HUES64 (cell line): ENCODE measurements around the gene FAM241B.

Experiments
- H3K27ac ChIP-seq: 2 replicates; pipeline ENCODE4 v1.7.0; 2013; ENCODE audit warnings: low read depth, low read length, inconsistent platforms
- H3K27me3 ChIP-seq: 2 replicates; pipeline ENCODE4 v1.6.1; 2013; ENCODE audit warnings: mild to moderate bottlenecking, low read length; ENCODE audit not compliant: insufficient read depth
- H3K36me3 ChIP-seq: 2 replicates; pipeline ENCODE4 v1.6.1; 2013; ENCODE audit warnings: mild to moderate bottlenecking, low read length; ENCODE audit not compliant: insufficient read depth
- H3K4me1 ChIP-seq: 2 replicates; pipeline ENCODE4 v1.6.1; 2013; ENCODE audit warnings: mild to moderate bottlenecking, low read length, moderate library complexity; ENCODE audit not compliant: insufficient read depth
- H3K4me3 ChIP-seq: 2 replicates; pipeline ENCODE4 v1.5.1; 2013; ENCODE audit warnings: mild to moderate bottlenecking, low read length, moderate library complexity
- H3K9ac ChIP-seq: 2 replicates; pipeline ENCODE4 v1.6.1; 2013; ENCODE audit warnings: mild to moderate bottlenecking, low read depth, low read length
- H3K9me3 ChIP-seq: 2 replicates; pipeline ENCODE4 v1.6.1; 2013; ENCODE audit warnings: low read depth, low read length; ENCODE audit not compliant: insufficient read depth
- WGBS: fragments of 150-250, 120-280 bp; methylation state at CpG from one replicate; pipeline ENCODE4 v1.1.7; 2013; ENCODE audit warnings: missing lambda C conversion rate; 5-methylcytosine and 5-hydroxymethylcytosine counted together

Gene FAM241B

DNA sequence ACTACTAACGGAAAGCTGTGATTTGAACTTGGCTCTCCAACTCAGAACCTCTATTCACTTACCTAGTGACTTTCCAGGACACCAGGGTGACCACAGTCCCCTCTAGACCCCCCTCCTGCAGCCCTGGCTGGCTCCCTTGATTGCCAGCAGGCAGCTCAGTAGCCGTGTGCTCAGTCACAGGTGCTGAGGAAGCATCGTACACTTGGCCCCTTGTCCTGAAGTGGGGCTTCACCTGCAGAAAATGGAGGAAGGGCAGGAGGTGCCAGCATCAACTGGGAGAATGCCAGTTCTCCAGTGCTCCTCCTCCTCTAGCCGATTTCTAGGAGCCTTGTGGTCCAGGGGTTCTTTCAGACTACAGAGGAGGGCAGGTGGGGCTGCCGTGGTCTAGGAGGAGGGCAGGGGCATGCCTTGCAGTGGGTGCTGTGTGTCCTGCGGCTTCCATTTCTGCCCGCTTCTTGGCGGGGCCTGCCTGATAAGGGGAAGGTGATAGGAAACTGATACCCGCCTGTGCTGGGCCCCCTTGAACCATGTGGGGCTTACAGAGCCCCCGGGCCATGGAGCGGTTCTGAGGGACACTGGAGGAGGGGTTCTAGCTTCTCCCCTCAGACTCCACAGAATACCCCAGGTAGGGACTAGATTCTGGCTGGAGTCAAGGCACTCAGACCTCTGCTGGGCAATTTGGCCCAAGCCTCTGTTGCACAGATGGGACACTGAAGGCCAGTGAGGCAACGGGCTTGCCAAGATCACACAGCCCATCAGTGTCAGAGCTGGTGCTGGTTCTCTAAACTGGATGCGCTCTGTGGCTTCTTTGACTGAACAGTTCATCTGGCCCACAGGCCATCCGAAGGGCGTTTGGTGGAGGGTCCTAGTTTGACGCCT lies 14.0 kb downstream of the FAM241B start:
- Histone ChIP-seq H3K27ac (no peak overlapping the region), H3K4me1 (peaks cover 13% of the 10 kb centered on the region; the same call in 1 of the 2 replicates), H3K36me3 (no peaks in the 10 kb centered on the region), H3K9me3 (no peaks in the 10 kb centered on the region), H3K9ac (no peak overlapping the region), H3K27me3 (no peaks in the 10 kb centered on the region), H3K4me3 (no peak overlapping the region)
- WGBS: 81% methylated on average over 16 of the region's 16 CpGs

DNA sequence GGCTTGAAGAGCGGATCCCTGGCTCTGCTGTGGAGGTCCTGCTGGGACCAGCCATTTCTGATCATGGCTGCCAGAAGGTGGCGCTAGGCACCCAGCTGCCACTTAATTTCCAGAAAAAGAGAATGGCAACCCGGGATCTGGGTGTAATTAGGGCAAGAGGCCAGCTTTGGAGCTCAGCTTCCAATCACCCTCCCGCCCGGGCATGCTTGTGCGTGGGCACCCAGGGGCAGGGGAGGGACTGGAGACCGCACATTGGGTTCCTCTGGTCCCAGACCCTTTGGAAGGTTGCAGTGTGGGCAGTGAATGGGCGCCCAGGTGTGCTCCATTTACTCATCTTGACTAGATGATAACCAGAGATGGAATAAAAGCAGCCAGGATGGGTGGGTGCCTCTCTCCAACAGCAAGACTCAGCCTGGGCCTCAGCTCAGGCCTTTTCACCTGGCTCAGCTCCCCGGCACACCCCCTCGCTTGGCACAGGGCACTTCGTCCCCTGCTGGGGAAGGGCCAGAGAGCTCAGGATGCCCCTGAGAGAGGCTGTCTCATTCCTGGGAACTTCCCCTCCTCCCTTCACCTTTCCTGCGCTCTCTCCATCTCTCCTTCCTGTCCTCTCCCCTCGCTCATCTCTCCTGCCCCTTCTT lies 14.7 kb downstream of the FAM241B start:
- Histone ChIP-seq H3K4me3 (no peak overlapping the region), H3K27ac (no peak overlapping the region), H3K9ac (no peak overlapping the region), H3K4me1 (peaks cover 13% of the 10 kb centered on the region; the same call in 1 of the 2 replicates), H3K9me3 (no peaks in the 10 kb centered on the region), H3K36me3 (no peaks in the 10 kb centered on the region), H3K27me3 (no peaks in the 10 kb centered on the region)
- WGBS: 49% methylated on average over 13 of the region's 13 CpGs

DNA sequence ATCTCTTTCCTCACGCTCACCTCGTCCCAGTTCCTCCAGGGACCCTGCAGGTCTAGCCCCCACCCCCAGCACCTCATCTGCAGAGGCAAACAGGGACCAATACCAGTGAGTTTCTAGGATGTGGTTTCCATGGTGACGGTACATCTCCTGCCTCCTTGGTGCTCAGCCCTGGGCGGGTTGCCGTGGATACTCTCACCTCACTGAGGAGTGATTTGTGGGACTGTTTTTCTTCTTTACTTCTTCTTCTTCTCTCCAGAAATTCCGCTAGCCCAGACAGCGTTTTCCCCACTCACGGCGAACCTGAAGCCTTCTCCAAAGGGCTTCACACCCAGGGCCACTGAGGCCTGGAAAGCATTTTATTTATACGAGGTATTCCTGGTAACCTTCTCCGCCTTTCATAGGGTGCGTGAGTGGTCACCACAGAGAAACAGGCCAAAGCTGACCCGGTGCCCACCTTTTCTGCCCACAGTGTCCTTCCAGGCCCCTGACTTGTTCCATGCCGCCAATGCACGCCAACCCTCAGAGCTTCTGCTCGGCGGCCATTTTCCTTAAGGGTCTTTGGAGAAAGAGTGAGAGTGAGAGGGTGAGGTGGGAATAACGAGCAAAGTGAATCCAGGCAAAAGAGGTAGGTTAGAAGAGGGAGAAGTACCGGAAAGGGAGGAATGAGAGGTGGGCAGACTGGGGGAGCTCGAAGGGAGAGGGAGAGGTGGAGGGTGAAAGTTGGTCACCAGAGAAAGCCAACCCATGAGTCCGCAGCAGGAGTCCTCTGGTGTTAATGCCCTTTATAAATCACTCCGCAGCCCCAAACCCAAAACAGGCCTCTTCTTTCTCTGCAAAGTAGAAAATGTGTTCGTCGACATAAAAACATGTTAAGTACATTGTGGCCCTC lies 15.5 kb downstream of the FAM241B start:
- Histone ChIP-seq H3K9me3 (no peaks in the 10 kb centered on the region), H3K9ac (no peak overlapping the region), H3K27ac (no peak overlapping the region), H3K4me3 (no peak overlapping the region), H3K4me1 (peaks cover 13% of the 10 kb centered on the region; the same call in 1 of the 2 replicates), H3K27me3 (no peaks in the 10 kb centered on the region), H3K36me3 (no peaks in the 10 kb centered on the region)
- 83% methylated on average over 20 of the region's 24 CpGs for WGBS

DNA sequence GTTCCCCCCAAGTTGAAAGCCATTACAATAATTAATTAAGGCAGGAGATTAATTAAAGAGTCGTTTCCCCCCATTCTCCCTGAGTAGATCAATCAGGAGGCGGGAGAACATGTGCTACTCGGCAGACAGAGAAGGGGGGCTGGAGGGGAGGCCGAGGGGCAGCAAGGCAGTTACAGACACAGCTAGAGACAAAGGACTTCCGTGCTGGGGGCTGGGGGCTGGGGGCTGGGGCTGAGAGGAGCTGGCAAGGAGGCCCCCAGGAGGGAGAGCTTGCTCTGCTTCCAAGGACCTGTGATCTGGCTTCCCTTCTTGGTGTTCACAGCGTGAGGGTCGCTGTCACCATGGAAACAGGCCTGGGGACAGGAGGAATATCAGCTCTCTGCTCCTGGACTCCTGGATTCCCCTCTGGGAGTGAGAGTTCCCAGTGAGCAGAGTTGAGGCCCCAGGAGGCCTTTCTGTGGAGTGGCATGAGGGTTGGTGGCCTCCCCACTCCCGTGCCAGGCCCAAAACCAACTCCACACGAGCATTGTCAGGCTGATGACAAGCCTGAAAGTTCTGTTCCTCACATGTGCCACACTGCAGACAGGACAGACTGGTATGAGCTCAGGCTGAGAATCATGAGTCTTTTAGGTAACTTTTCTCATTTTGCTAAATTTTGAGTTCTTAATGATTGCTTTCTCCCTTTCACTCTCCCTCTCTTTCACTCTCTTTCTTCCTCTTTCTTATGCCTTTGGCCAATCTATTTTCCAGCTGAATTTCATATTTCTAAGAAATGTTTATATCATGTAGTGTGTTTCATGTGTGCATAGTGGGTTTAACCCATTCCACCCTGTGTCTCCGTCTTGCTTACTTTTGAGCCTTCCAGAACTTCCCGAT lies 16.4 kb downstream of the FAM241B start:
- no peaks in the 10 kb centered on the region for H3K27me3 ChIP-seq
- H3K27ac ChIP-seq: no peak overlapping the region
- H3K4me1 ChIP-seq: peaks cover 13% of the 10 kb centered on the region; the same call in 1 of the 2 replicates
- H3K9me3 ChIP-seq: no peaks in the 10 kb centered on the region
- H3K9ac ChIP-seq: no peak overlapping the region
- 28% methylated on average over 8 of the region's 11 CpGs for WGBS
- H3K4me3 ChIP-seq: no peak overlapping the region
- H3K36me3 ChIP-seq: no peaks in the 10 kb centered on the region

DNA sequence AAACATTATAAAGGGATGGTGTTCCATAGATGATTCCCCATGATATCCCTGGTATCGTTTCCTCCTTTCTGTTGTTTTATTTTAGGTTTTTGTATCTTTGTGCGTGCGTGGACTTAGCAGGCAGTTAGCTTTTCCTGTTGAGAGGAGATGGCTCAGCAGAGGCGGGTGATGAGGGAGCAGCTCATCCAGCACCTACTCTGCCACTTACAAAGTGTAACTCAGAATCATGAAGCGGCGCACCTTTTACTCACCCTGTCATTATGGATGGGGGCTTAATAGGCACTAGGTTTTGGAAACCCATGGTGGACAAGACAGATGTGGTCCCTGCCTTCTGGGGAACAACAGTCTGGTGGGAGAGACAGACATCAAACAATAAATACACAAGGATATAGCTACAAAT lies 17.1 kb downstream of the FAM241B start:
- no peak overlapping the region for H3K9ac ChIP-seq
- no peaks in the 10 kb centered on the region for H3K36me3 ChIP-seq
- H3K4me3 ChIP-seq: no peak overlapping the region
- H3K4me1 ChIP-seq: peaks cover 13% of the 10 kb centered on the region; the same call in 1 of the 2 replicates
- no peak overlapping the region for H3K27ac ChIP-seq
- no peaks in the 10 kb centered on the region for H3K27me3 ChIP-seq
- no peaks in the 10 kb centered on the region for H3K9me3 ChIP-seq
- WGBS: 95% methylated on average over 4 of the region's 6 CpGs

DNA sequence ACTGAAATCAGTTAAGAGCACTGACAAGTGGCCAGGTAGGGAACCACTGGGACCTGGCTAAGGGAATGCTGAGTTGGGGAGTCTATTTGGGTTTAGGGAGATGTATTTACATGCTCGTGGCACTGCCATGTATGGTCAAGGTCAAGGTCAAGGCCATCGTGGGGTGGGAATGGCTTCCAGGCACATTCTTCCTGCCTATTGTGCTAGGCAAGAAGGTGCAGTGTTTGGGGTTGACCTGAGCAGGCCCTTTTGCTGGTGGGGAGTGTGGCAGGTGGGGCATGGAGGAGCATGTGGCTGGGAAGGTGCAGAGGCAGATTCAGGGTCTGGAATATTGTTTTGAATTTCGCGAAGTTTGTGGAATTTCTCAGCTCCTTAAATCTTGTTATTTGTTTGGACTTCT lies 17.8 kb downstream of the FAM241B start:
- WGBS: 83% methylated on average over 4 of the region's 4 CpGs
- Histone ChIP-seq H3K9me3 (no peaks in the 10 kb centered on the region), H3K9ac (no peak overlapping the region), H3K4me3 (no peak overlapping the region), H3K27ac (no peak overlapping the region), H3K4me1 (peaks cover 13% of the 10 kb centered on the region; the same call in 1 of the 2 replicates), H3K36me3 (no peaks in the 10 kb centered on the region), H3K27me3 (no peaks in the 10 kb centered on the region)

DNA sequence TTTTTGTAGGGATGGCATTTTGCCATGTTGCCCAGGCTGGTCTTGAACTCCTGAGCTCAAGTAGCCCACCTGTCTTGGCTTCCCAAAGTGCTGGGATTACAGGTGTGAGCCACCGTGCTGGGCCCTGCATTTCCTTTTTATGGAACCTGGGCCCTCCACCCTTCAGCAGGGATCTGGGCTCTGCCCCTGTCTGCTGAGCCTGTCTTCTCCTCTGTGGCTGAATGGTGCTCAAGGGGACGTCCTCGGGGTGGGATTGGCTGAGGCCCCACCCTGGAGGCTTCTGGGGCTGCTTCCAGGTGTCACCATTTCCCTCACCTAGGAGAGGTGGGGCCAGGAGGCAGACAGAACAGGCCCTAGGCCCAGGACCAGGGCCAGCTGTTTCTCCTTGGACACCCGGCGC lies 18.4 kb downstream of the FAM241B start:
- 93% methylated on average over 5 of the region's 5 CpGs for WGBS
- no peak overlapping the region for H3K9ac ChIP-seq
- no peaks in the 10 kb centered on the region for H3K9me3 ChIP-seq
- H3K36me3 ChIP-seq: no peaks in the 10 kb centered on the region
- H3K4me1 ChIP-seq: peaks cover 13% of the 10 kb centered on the region; the same call in 1 of the 2 replicates
- H3K27ac ChIP-seq: no peak overlapping the region
- H3K4me3 ChIP-seq: no peak overlapping the region
- no peaks in the 10 kb centered on the region for H3K27me3 ChIP-seq

DNA sequence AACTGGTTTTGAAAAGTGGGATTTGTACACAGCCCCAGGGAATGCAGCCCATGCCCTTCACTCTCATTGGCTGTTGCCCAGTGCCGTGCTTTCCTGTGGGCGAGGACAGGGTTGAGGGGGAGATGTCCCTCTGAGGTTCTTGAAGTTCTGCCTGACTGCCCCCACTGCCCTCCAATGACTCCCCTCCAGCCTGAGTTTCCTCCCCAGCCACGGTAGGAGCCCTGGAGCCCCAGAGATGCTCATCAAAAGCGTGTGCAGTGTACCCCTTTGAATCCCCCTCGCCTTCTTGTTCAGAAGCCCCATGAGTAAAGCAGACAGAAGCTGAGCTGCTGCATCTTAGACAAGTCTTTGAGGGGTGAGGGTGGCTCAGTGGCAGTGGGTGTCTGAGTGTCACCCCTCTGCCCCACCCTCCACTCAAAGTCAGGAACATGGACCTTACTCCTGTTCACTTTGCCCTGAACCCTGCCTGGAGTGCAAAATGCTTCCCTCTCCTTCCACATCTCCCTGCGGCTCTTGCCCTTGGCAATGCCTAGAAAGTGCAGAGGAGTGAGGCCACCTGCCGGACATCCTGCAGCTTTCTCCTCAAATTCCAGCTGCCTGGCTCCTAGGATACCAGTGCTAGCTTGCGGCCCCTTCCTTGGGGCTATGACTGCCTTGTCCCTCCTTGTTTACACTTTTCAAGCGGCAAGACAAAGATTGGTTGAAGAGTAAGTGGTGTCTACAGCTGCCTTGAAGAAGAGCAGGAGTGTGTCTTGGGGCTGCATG lies 19.9 kb downstream of the FAM241B start:
- WGBS: 72% methylated on average over 9 of the region's 9 CpGs
- Histone ChIP-seq H3K4me1 (peaks cover 13% of the 10 kb centered on the region; the same call in 1 of the 2 replicates), H3K9ac (no peak overlapping the region), H3K36me3 (no peaks in the 10 kb centered on the region), H3K9me3 (no peaks in the 10 kb centered on the region), H3K4me3 (no peak overlapping the region), H3K27ac (no peak overlapping the region), H3K27me3 (no peaks in the 10 kb centered on the region)

DNA sequence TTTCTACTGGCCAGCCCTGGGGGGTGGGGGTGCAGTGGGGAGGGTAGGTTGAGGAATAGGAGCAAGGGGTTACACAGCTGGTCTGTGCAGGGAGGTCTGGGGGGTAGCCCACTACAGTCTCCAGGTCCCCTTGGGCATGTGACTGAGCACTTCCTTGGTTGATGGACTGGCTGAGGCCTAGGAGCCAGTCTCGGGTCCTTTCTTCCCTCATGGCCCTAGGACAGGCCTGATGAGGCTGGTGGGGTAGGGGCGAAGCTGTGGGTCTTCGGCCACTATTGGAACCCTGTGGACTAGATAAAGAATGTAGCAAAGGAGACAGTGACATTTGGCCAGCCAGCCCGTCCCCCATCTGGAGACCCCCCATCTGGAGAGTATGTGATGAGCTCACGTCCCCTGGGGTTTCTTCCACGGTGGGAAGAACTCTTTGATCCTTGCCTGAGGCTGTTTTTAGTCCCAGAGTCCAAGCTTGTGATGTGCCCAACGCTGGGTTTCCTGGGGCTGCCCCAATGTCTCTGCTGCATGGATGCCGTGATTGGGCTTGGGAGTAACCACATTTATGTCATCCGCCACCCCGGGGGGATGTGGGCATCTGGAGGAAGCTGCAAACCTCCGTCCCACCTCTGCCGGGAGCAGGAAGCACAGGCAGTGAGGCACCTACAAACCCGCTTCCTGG lies 20.7 kb downstream of the FAM241B start:
- Histone ChIP-seq H3K4me1 (peaks cover 18% of the 10 kb centered on the region), H3K27me3 (no peaks in the 10 kb centered on the region)
- 81% methylated on average over 13 of the region's 13 CpGs for WGBS

More for the DNA sequence above, 20.7 kb downstream of the FAM241B start:
- H3K27ac ChIP-seq: no peak overlapping the region
- H3K9me3 ChIP-seq: no peaks in the 10 kb centered on the region
- H3K36me3 ChIP-seq: no peaks in the 10 kb centered on the region
- H3K9ac ChIP-seq: no peak overlapping the region
- no peak overlapping the region for H3K4me3 ChIP-seq
